ENCODE data around the gene ANKRD29.

The ANKRD29 gene

DNA sequence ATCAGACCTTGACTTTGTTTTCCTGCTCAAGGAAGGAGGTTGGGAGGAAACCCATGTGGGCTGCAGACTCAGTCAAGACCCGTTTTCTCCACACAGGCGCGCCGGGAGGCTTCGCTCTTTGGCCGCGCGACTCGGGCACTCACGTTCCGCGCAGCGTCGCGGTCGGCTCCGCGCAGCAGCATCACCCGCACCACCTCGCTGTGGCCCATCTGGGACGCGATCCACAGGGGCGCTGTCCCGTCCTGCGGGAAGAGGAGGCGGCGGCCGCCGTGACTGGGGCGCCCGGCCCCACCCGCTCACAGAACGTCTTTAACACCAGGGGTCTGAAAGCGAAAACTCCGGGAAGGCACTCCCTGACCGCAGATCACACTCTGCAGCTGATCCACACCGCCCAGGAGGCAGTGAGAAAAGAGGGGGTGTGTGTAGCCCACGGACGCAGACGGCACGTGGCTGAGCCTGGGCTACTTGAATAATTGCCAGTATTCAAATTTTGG, 43.3 kb downstream of the ANKRD29 start:
- H2BK120ac ChIP-seq (ENCODE audit: insufficient read depth, low read length, poor library complexity), result no peak overlapping the region
- no peak overlapping the region for H4K91ac ChIP-seq (ENCODE audit: low read depth, low read length)
- H3K36me3 ChIP-seq (ENCODE audit: control insufficient read depth in 1 of 2, insufficient read depth in 2 of 2, low read length in 2 of 2), result no peaks in the 10 kb centered on the region
- DNase-seq, result no peak
- H4K12ac ChIP-seq (ENCODE audit: low read depth, low read length), result no peak overlapping the region
- H3K23ac ChIP-seq (ENCODE audit: low read length), result no peak overlapping the region
- no peak overlapping the region for H2AK5ac ChIP-seq (ENCODE audit: low read length)
- no peak overlapping the region for H3K14ac ChIP-seq (ENCODE audit: low read length)
- H3K9me3 ChIP-seq (ENCODE audit: insufficient read depth, low read depth, low read length), result no peaks in the 10 kb centered on the region
- no peak overlapping the region for H4K8ac ChIP-seq (ENCODE audit: low read depth, low read length)
- H3K18ac ChIP-seq (ENCODE audit: low read length), result no peak overlapping the region
- H2BK12ac ChIP-seq (ENCODE audit: low read length), result no peak overlapping the region
- no peaks in the 10 kb centered on the region for H3K79me1 ChIP-seq (ENCODE audit: low read length)
- H3K4me3 ChIP-seq (ENCODE audit: low read depth, low read length), result peak overlapping the region; percentile 61
- H3K4ac ChIP-seq (ENCODE audit: low read depth, low read length), result no peak overlapping the region
- no peak overlapping the region for H3K9ac ChIP-seq (ENCODE audit: low read length)
- peaks cover 13% of the 10 kb centered on the region for H3K27me3 ChIP-seq (ENCODE audit: insufficient read depth, low read length)
- H2AFZ ChIP-seq (ENCODE audit: insufficient read depth, low read length, poor library complexity), result no peak overlapping the region
- no CpG with 5 or more reads among the region's 41 CpGs for WGBS (ENCODE audit: extremely low coverage, insufficient coverage, insufficient read length)
- no peak overlapping the region for H2BK5ac ChIP-seq (ENCODE audit: low read depth, low read length, poor library complexity)
- peak overlapping the region; percentile 72 for H3K4me2 ChIP-seq (ENCODE audit: low read length)
- no peaks in the 10 kb centered on the region for H3K79me2 ChIP-seq (ENCODE audit: control insufficient read depth, insufficient read depth, low read length, poor library complexity)
- H3K4me1 ChIP-seq (ENCODE audit: control insufficient read depth in 1 of 2, insufficient read depth in 2 of 2, low read length in 2 of 2), result peaks cover 0 to 6% of the 10 kb centered on the region in 2 experiments
- H3K27ac ChIP-seq (ENCODE audit: low read depth, low read length), result no peak overlapping the region

DNA sequence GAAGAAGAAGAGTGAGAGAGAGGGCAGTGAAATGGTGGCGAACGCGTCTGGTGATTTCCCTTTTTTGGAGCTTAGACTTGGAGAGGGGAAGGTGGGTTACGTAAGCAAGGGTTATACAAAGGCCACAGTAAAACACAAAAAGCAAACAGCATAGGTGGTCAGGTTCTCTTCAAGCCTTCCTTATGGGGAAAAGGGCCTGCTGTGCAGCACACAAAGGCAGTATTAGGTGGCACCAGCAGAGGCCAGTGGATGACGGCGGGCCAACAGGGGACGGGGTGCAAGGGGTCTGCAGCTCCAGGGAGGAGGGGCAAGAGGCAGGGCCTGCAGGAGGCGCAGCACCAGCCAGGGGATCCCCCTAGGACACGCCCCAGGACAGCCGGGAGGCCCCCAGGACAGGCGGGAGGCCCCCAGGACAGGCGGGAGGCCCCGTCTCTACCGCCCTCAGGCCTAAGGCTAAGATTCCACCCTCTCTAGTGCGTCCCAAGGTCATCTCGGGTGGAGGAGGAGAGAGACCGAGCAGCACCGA, 43.8 kb downstream of the ANKRD29 start:
- Histone ChIP-seq H2BK120ac (ENCODE audit: insufficient read depth, low read length, poor library complexity) (no peak overlapping the region), H2AK5ac (ENCODE audit: low read length) (no peak overlapping the region), H3K79me1 (ENCODE audit: low read length) (no peaks in the 10 kb centered on the region), H4K8ac (ENCODE audit: low read depth, low read length) (no peak overlapping the region), H3K9ac (ENCODE audit: low read length) (no peak overlapping the region), H3K27ac (ENCODE audit: low read depth, low read length) (no peak overlapping the region), H2BK12ac (ENCODE audit: low read length) (no peak overlapping the region), H3K4ac (ENCODE audit: low read depth, low read length) (no peak overlapping the region), H3K18ac (ENCODE audit: low read length) (no peak overlapping the region), H3K9me3 (ENCODE audit: insufficient read depth, low read depth, low read length) (no peaks in the 10 kb centered on the region), H4K91ac (ENCODE audit: low read depth, low read length) (no peak overlapping the region), H2BK5ac (ENCODE audit: low read depth, low read length, poor library complexity) (no peak overlapping the region), H3K14ac (ENCODE audit: low read length) (no peak overlapping the region), H3K4me1 (ENCODE audit: control insufficient read depth in 1 of 2, insufficient read depth in 2 of 2, low read length in 2 of 2) (peaks cover 0 to 6% of the 10 kb centered on the region in 2 experiments), H3K36me3 (ENCODE audit: control insufficient read depth in 1 of 2, insufficient read depth in 2 of 2, low read length in 2 of 2) (no peaks in the 10 kb centered on the region), H3K4me3 (ENCODE audit: low read depth, low read length) (peak overlapping the region; percentile 61), H3K27me3 (ENCODE audit: insufficient read depth, low read length) (peaks cover 13% of the 10 kb centered on the region), H2AFZ (ENCODE audit: insufficient read depth, low read length, poor library complexity) (no peak overlapping the region), H3K4me2 (ENCODE audit: low read length) (peak overlapping the region; percentile 72), H3K79me2 (ENCODE audit: control insufficient read depth, insufficient read depth, low read length, poor library complexity) (no peaks in the 10 kb centered on the region), H3K23ac (ENCODE audit: low read length) (no peak overlapping the region), H4K12ac (ENCODE audit: low read depth, low read length) (no peak overlapping the region)
- no CpG with 5 or more reads among the region's 18 CpGs for WGBS (ENCODE audit: extremely low coverage, insufficient coverage, insufficient read length)
- no peak for DNase-seq

DNA sequence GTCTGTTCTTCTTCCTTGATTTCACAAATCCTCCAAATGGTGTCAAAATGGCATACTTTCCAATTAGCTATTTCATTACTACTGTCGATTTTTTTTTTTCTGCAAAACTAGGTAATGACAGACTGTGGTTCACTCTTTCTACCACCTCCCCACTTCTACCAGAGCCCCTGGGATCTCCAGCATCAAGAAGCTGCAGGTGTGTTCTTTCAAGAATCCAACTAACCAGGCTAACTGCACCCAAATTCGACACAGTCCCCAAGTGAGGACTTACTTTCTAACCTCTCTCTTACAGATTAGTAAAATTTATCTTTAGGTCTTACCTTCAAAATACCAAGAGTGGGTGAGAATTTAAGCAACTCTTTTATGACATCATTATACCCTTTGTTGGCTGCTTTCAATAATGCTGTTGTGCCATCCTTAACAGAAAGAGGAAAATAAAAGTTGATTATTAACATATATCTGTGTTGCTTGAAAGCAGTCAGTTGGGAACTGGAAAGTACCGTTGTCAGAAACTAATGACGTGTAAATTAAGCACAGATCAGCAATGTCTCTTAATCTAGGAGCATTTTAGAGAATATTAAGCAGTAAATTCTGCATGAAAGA, 45.2 kb downstream of the ANKRD29 start:
- H3K4ac ChIP-seq (ENCODE audit: low read depth, low read length), result no peak overlapping the region
- H4K12ac ChIP-seq (ENCODE audit: low read depth, low read length), result no peak overlapping the region
- no peak overlapping the region for H2BK12ac ChIP-seq (ENCODE audit: low read length)
- no peak overlapping the region for H3K9ac ChIP-seq (ENCODE audit: low read length)
- no peaks in the 10 kb centered on the region for H3K36me3 ChIP-seq (ENCODE audit: control insufficient read depth in 1 of 2, insufficient read depth in 2 of 2, low read length in 2 of 2)
- H3K79me1 ChIP-seq (ENCODE audit: low read length), result no peaks in the 10 kb centered on the region
- no peak overlapping the region for H3K18ac ChIP-seq (ENCODE audit: low read length)
- H3K4me1 ChIP-seq (ENCODE audit: control insufficient read depth in 1 of 2, insufficient read depth in 2 of 2, low read length in 2 of 2), result peaks cover 0 to 7% of the 10 kb centered on the region in 2 experiments
- no peak overlapping the region for H3K14ac ChIP-seq (ENCODE audit: low read length)
- H2BK5ac ChIP-seq (ENCODE audit: low read depth, low read length, poor library complexity), result no peak overlapping the region
- H3K4me3 ChIP-seq (ENCODE audit: low read depth, low read length), result no peak overlapping the region
- no CpG with 5 or more reads among the region's 4 CpGs for WGBS (ENCODE audit: extremely low coverage, insufficient coverage, insufficient read length)
- no peak overlapping the region for H4K91ac ChIP-seq (ENCODE audit: low read depth, low read length)
- no peaks in the 10 kb centered on the region for H3K79me2 ChIP-seq (ENCODE audit: control insufficient read depth, insufficient read depth, low read length, poor library complexity)
- peaks cover 13% of the 10 kb centered on the region for H3K27me3 ChIP-seq (ENCODE audit: insufficient read depth, low read length)
- H4K8ac ChIP-seq (ENCODE audit: low read depth, low read length), result no peak overlapping the region
- H3K9me3 ChIP-seq (ENCODE audit: insufficient read depth, low read depth, low read length), result no peaks in the 10 kb centered on the region
- no peak overlapping the region for H3K27ac ChIP-seq (ENCODE audit: low read depth, low read length)
- H3K4me2 ChIP-seq (ENCODE audit: low read length), result no peak overlapping the region
- no peak overlapping the region for H2AFZ ChIP-seq (ENCODE audit: insufficient read depth, low read length, poor library complexity)
- H2AK5ac ChIP-seq (ENCODE audit: low read length), result no peak overlapping the region
- H2BK120ac ChIP-seq (ENCODE audit: insufficient read depth, low read length, poor library complexity), result no peak overlapping the region
- H3K23ac ChIP-seq (ENCODE audit: low read length), result no peak overlapping the region
- no peak for DNase-seq

DNA sequence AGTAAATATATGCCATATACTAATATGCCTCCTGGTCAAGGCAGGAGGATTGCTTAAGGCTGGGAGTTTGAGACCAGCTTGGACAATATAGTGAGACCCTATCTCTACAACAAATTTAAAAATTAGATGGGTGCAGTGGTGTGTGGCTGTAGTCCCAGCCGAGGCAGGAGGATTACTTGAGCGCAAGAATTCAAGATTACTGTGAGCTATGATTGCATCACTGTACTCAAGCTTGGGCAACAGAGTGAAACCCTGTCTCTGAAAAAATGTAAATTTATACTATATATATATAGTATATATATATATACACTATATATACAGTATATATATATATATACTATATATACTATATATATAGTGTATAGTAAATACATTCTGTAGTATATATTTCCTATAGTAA, 46.5 kb downstream of the ANKRD29 start:
- Histone ChIP-seq H3K4ac (ENCODE audit: low read depth, low read length) (no peak overlapping the region), H3K9ac (ENCODE audit: low read length) (no peak overlapping the region), H3K9me3 (ENCODE audit: insufficient read depth, low read depth, low read length) (no peaks in the 10 kb centered on the region), H4K8ac (ENCODE audit: low read depth, low read length) (no peak overlapping the region), H2BK120ac (ENCODE audit: insufficient read depth, low read length, poor library complexity) (no peak overlapping the region), H3K23ac (ENCODE audit: low read length) (no peak overlapping the region), H3K18ac (ENCODE audit: low read length) (no peak overlapping the region), H4K91ac (ENCODE audit: low read depth, low read length) (no peak overlapping the region), H2AK5ac (ENCODE audit: low read length) (no peak overlapping the region), H2BK5ac (ENCODE audit: low read depth, low read length, poor library complexity) (no peak overlapping the region), H3K79me2 (ENCODE audit: control insufficient read depth, insufficient read depth, low read length, poor library complexity) (no peaks in the 10 kb centered on the region), H3K27me3 (ENCODE audit: insufficient read depth, low read length) (peaks cover 13% of the 10 kb centered on the region), H3K4me1 (ENCODE audit: control insufficient read depth in 1 of 2, insufficient read depth in 2 of 2, low read length in 2 of 2) (peaks cover 0 to 10% of the 10 kb centered on the region in 2 experiments), H3K27ac (ENCODE audit: low read depth, low read length) (no peak overlapping the region), H4K12ac (ENCODE audit: low read depth, low read length) (no peak overlapping the region), H3K4me2 (ENCODE audit: low read length) (no peak overlapping the region), H2BK12ac (ENCODE audit: low read length) (no peak overlapping the region), H3K4me3 (ENCODE audit: low read depth, low read length) (no peak overlapping the region), H3K79me1 (ENCODE audit: low read length) (no peaks in the 10 kb centered on the region), H2AFZ (ENCODE audit: insufficient read depth, low read length, poor library complexity) (no peak overlapping the region), H3K14ac (ENCODE audit: low read length) (no peak overlapping the region), H3K36me3 (ENCODE audit: control insufficient read depth in 1 of 2, insufficient read depth in 2 of 2, low read length in 2 of 2) (no peaks in the 10 kb centered on the region)
- no peak for DNase-seq
- no CpG with 5 or more reads among the region's 2 CpGs for WGBS (ENCODE audit: extremely low coverage, insufficient coverage, insufficient read length)
